ENCODE results near the gene KAT7. TPM values are rescaled to one million over a fixed set of nuclear protein-coding genes. Genes with fewer than 3 reads are reported as not detected.

The KAT7 gene
- total RNA-seq, 1 experiment from 2014 or later: 79.5 TPM

DNA sequence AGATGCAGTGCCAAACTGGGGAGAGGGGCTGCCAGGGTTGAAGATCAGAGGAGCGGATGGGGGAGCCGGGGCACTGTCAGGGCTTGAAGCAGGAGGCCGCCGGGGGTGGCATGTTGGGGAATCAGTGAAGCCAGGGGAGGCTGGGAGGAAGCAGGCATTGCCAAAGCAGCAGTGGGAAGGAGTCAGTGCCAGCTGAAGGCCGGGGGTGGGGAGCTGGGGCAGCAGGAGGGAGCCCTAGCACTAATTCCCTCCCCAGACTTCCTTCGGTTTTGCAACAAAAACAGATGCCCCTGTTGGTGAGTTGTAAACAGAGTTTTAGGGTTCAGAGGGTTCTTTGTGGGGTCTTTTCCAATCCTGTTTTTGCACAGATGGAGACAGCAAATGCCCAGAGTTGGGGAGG, 70.3 kb downstream of the KAT7 start:
- RAD21 ChIA-PET (ENCODE audit: low non-redundant PET in 1 of 2, low total read pairs in 2 of 2, uncharacterized antibody in 2 of 2, unreplicated experiment in 2 of 2): no interaction called here
- Histone ChIP-seq H2AFZ (ENCODE audit: low read depth, low read length, poor library complexity, severe bottlenecking) (no peak overlapping the region), H3K79me2 (ENCODE audit: insufficient read depth, low read length) (no peaks in the 10 kb centered on the region), H4K20me1 (ENCODE audit: insufficient read depth) (no peaks in the 10 kb centered on the region), H3K4me3 (replicated peaks in 1 of 2; ENCODE audit: low read depth in 1 of 2, low read length in 2 of 2) (no peak overlapping the region), H3K4me1 (ENCODE audit: control insufficient read depth in 1 of 2, insufficient read depth in 2 of 2, low read length in 2 of 2) (peaks cover 0 to 12% of the 10 kb centered on the region in 2 experiments; a peak in 3 of 4 replicates), H3K27me3 (ENCODE audit: insufficient read depth, low read length) (no peaks in the 10 kb centered on the region), H3K9me3 (ENCODE audit: control insufficient read depth in 1 of 2, insufficient read depth in 1 of 2, low read depth in 1 of 2, low read length in 2 of 2) (no peaks in the 10 kb centered on the region), H3K9me2 (ENCODE audit: insufficient read depth) (no peaks in the 10 kb centered on the region), H3K9ac (ENCODE audit: low read length) (no peak overlapping the region), H3K4me2 (ENCODE audit: low read length) (no peak overlapping the region), H3K36me3 (ENCODE audit: control insufficient read depth in 1 of 2, insufficient read depth in 2 of 2, low read length in 2 of 2) (no peaks in the 10 kb centered on the region), H3K27ac (ENCODE audit: low read depth, low read length) (no peak overlapping the region)
- TF ChIP-seq, protein P1, sequence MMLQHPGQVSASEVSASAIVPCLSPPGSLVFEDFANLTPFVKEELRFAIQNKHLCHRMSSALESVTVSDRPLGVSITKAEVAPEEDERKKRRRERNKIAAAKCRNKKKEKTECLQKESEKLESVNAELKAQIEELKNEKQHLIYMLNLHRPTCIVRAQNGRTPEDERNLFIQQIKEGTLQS (IDR thresholded peaks at IDR 0.05): no peak
- TF ChIP-seq ZFX (IDR thresholded peaks at IDR 0.05) (no peak), POLR2A (IDR thresholded peaks at IDR 0.05; ENCODE audit: borderline replicate concordance, extremely low read depth, insufficient read depth, insufficient read length) (no peak), SRF (IDR thresholded peaks at IDR 0.05; ENCODE audit: low read depth) (no peak)
- TF ChIP-seq, protein P2, sequence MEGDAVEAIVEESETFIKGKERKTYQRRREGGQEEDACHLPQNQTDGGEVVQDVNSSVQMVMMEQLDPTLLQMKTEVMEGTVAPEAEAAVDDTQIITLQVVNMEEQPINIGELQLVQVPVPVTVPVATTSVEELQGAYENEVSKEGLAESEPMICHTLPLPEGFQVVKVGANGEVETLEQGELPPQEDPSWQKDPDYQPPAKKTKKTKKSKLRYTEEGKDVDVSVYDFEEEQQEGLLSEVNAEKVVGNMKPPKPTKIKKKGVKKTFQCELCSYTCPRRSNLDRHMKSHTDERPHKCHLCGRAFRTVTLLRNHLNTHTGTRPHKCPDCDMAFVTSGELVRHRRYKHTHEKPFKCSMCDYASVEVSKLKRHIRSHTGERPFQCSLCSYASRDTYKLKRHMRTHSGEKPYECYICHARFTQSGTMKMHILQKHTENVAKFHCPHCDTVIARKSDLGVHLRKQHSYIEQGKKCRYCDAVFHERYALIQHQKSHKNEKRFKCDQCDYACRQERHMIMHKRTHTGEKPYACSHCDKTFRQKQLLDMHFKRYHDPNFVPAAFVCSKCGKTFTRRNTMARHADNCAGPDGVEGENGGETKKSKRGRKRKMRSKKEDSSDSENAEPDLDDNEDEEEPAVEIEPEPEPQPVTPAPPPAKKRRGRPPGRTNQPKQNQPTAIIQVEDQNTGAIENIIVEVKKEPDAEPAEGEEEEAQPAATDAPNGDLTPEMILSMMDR (IDR thresholded peaks at IDR 0.05 in 2 of 3, conservative IDR thresholded peaks at IDR 0.05 in 1 of 3; ENCODE audit: borderline replicate concordance in 1 of 3, insufficient read depth in 1 of 3, low read depth in 2 of 3, low read length in 2 of 3): no peak
- DNase-seq (ENCODE audit: low read depth, low spot score) (no peak), ATAC-seq (no peak)
- BruUV-seq (replicated peaks): no TSS peak
- POLR2A ChIA-PET: no interaction called here
- intact Hi-C loops (cut with micrococcal nuclease): no loop called here
- CTCF ChIA-PET: interaction anchor here (10.0 kb wide), 1 partner anchor 139 kb away, joined by 196 read pairs; no protein-coding TSS in a partner anchor

All from HCT116 (cell line).